ENCODE measurements around the gene CYSLTR2. TPM values are rescaled to one million over a fixed set of nuclear protein-coding genes. Genes with fewer than 3 reads are reported as not detected.

CYSLTR2 gene
- total RNA-seq, 1 experiment from 2014 or later: not detected

DNA sequence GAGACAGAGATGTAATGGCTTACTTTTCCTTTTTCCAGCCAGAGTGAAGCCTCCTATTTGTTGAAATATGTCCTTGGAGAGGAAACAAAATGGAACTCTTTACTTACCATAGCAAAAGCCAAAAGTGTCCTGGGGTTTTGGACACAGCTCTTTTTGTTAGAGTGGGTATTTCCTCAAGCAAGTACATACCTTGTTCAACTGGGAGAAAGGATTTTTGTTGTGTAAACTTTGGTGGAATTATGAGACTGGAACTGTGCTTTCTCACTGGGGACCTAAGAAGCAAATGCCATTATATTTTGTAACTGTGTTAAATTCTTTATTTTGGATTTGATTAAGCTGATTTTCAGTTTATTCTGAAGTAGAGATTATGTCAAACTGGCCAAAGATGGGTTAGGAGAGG, 58.4 kb downstream of the CYSLTR2 start:
- peaks cover 10% of the 10 kb centered on the region for H3K9me3 ChIP-seq
- no peak overlapping the region for H3K4me3 ChIP-seq
- DNase-seq: no peak
- H3K27me3 ChIP-seq: no peaks in the 10 kb centered on the region; the same call in 1 of the 2 replicates
- H3K36me3 ChIP-seq: no peaks in the 10 kb centered on the region

DNA sequence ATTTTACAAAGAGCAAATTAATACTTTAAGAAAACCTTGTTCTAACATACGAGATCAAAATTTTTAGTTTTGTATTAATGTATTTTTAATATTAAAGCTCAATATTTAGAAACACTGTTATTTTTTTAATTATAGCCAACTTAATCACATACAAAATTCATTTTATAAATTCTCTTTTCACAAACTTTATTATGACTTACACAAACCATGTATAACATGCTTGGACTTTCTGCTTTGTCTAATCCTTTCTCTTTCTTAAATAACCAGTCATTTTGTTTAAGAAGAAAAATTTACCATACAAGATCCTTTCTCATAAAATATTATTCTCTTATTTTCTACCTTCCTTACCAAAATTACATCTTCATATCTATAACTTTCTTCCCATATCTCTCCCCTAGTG, 62.2 kb downstream of the CYSLTR2 start:
- Histone ChIP-seq H3K9me3 (peaks cover 12% of the 10 kb centered on the region), H3K36me3 (no peaks in the 10 kb centered on the region), H3K27me3 (no peaks in the 10 kb centered on the region; the same call in none of the 2 replicates), H3K4me3 (no peak overlapping the region)
- no peak for DNase-seq

DNA sequence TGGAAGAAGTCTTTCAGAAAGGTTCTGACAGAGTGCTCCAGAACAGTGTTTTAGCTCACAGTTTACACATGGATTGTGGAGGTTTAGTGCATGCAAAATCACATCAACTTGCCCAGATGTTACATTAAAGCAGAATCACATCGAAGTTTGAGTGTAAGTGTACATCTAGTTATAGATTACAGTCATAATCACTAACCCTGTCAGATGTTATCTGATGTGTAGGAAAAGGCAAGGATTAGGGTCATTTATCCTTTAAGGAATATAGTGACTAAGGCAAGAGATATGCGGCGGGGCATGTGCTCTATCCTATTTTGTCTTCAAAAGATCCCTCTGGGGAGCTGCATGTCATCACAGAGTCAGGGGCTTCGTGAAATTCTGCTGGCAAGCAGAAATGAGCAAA, 66.9 kb downstream of the CYSLTR2 start:
- no peak for DNase-seq
- H3K27me3 ChIP-seq: no peaks in the 10 kb centered on the region; the same call in none of the 2 replicates
- no peak overlapping the region for H3K4me3 ChIP-seq

DNA sequence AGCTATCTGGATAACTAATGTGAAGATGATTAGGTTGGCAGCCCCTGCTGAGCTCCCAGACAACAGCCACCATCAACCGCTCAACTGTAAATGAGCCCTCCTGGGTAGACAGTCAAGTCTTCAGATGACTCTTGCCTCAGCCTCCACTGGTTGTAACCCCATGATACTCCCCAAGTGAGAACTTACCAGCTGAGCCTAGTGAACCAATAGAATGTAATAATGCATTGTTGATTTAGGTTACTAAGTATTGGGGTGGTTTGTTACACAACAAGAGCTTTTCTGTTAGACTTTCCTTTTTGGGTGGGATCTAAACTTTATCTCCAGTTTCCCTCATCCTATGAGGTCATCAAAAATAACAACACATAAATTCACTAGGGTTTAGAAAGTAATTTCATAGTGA, 69.4 kb downstream of the CYSLTR2 start:
- Histone ChIP-seq H3K4me3 (no peak overlapping the region), H3K27me3 (no peaks in the 10 kb centered on the region; the same call in 1 of the 2 replicates), H3K9me3 (peaks cover 2% of the 10 kb centered on the region; the same call in 1 of the 2 replicates), H3K36me3 (no peaks in the 10 kb centered on the region)
- no peak for DNase-seq

More for the DNA sequence above, 66.9 kb downstream of the CYSLTR2 start:
- H3K36me3 ChIP-seq: no peaks in the 10 kb centered on the region
- H3K9me3 ChIP-seq: peaks cover 8% of the 10 kb centered on the region

DNA sequence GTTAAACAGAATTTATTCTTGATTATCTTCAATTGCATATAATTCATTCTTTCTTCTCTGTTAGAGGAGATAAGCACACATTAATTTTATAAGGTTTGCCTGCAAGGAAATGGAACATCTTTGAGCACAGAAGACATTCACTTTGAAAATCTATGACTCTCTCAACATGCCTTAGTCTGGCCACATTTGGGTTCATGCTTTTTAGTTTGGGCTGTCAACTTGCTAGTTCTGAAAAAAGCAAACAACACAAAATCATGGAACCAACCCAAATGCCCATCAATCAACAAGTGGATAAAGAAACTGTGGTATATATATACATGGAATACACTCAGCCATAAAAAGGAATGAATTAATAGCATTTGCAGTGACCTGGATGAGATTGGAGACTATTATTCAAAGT, 71.5 kb downstream of the CYSLTR2 start:
- H3K9me3 ChIP-seq: peaks cover 2% of the 10 kb centered on the region; the same call in 1 of the 2 replicates
- no peaks in the 10 kb centered on the region; the same call in 1 of the 2 replicates for H3K27me3 ChIP-seq
- H3K36me3 ChIP-seq: no peaks in the 10 kb centered on the region
- DNase-seq: no peak
- H3K4me3 ChIP-seq: no peak overlapping the region

DNA sequence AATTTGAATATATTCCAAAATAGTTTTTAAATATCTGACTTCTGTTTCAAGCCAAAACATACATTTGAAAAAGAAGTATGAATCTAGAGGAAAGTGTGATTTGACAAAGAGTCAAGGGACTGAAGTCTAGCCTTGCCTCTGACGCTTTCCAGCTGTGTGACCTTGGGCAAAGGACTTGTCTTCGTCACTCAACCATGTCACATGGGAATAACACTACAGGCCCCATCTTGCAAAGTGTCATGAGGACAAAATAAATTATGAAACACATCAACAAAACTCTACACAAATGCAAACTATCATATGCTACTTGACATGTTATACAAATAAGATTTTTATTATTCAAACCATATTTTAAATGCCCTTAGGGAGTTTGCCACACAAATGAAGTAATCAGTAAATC, 73.0 kb downstream of the CYSLTR2 start:
- no peak for DNase-seq
- no peak overlapping the region for H3K4me3 ChIP-seq
- H3K27me3 ChIP-seq: no peaks in the 10 kb centered on the region

DNA sequence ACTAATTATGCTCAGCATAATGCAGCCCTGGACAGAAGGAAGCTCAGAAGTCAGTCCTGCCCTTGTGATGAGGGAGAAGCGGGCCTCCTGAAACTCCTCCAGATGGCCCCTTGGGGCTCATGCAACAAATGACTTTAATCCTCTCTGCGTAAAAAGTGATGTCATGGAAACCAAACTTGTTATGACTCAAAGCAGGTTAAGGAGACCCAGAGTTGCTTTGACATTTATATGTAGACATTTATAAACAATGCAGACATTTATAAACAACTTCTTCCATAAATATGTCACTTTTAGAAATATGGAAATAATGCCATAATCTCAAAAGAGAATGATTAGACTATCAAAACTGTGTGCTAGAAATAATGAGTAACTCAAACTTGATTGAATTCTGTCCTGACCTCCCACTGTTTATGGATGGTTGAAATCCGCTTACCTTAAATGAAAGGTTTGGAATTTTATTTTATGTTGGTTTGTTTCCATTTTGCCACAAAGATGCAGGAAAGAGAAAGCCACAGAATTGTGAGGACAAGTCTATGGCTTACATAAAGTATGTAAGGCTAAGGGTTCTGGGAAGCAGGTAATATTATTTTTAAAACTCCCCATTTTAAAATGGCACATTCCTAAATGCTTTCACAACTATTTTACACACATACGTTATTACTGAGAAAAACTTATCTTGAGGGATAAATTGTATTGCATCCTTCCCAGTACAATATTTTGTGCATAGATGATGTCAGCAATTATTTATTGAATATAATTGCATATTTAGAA, 73.7 kb downstream of the CYSLTR2 start:
- no peaks in the 10 kb centered on the region for H3K9me3 ChIP-seq
- no peaks in the 10 kb centered on the region for H3K36me3 ChIP-seq
- no peaks in the 10 kb centered on the region for H3K27me3 ChIP-seq
- DNase-seq: no peak
- no peak overlapping the region for H3K4me3 ChIP-seq

More for the DNA sequence above, 73.0 kb downstream of the CYSLTR2 start:
- Histone ChIP-seq H3K9me3 (no peaks in the 10 kb centered on the region), H3K36me3 (no peaks in the 10 kb centered on the region)

DNA sequence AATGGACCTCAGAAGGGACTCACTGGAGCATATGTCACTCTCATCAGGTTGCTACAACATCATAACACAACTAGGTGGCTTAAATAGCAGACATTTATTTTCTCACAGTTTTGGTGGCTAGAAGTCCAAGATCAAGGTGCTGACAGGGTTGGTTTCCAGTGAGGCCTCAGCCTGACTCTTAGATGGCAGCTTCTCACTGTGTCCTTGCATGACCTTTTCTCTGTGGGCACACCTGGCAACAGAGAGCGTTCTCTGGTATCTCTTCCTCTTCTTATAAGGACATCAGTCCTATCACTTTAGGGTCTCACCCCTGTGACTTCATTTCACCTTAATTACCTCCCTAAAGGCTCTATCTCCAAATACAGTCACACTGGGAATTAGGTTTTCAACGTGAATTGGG, 74.5 kb downstream of the CYSLTR2 start:
- DNase-seq: no peak
- H3K9me3 ChIP-seq: no peaks in the 10 kb centered on the region
- no peaks in the 10 kb centered on the region for H3K36me3 ChIP-seq
- H3K27me3 ChIP-seq: no peaks in the 10 kb centered on the region
- no peak overlapping the region for H3K4me3 ChIP-seq

DNA sequence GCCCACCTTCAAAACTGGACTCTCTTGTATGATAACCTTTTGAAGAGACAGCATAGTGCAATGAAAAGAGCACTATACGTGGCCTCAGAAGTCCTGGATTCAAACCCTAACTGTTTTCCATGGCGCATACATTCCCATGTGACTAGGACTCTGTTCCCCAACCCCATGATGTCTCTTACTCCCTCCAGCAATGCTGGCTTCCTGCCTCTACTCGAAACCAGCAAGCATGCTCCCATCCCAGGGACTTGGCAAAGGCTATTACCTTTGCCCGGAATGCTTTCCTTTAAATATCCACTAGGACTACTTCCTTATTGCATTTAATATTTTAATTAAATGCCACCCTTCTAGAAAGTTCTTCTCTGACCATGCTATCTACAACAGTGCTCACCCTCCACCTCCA, 75.1 kb downstream of the CYSLTR2 start:
- H3K27me3 ChIP-seq: no peaks in the 10 kb centered on the region
- H3K36me3 ChIP-seq: no peaks in the 10 kb centered on the region
- H3K4me3 ChIP-seq: no peak overlapping the region
- no peak for DNase-seq
- H3K9me3 ChIP-seq: no peaks in the 10 kb centered on the region

DNA sequence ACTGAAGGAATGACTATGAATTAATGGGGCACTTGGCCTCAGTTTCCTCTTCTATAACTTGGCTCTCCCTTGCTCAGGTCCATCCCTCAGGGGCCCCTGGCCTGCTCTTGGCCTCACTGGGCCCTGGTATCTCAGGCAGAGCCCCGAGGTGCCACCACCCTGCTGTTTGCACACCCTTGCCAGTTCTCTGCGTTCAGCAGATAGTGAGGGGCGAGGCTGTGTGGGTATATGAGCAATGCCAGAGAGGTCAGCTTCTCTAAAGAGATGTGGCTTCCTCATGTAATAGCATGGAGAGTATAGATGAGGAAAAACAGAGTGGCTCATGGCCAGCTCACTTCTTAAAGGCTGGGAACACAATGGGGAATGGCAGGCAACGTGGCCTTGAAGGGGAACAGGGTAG, 76.1 kb downstream of the CYSLTR2 start:
- Histone ChIP-seq H3K4me3 (no peak overlapping the region), H3K27me3 (no peaks in the 10 kb centered on the region), H3K36me3 (no peaks in the 10 kb centered on the region), H3K9me3 (no peaks in the 10 kb centered on the region)
- no peak for DNase-seq

DNA sequence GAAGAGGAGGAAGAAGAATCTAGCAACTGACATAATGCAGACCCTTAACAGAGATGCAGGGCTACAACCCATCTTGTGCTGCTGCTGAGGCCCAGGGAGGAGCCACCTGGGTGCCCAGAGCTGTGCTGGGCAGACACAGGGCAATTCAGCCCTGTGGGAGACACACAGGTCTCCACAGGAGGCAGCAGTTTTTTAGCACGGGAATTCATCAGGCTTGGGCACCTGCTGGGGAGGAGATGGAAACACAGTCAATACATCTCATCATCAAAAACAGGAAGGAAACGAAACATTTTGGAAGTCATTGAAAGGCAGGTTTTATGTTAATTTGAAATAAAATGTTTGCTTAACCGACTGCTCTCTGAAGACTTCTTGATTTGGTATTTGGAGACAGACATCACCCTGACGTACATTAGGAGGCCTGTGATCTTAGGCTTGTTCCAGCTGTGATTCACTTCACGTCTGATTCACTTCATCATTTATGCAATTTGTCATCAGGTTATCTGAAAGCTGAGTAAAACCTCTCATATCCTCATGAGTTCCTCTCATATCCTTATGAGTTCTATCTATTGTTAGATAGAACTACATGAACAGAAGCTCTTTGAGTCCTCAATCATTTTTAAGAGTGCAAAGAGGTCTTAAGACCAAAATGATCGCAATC, 77.4 kb downstream of the CYSLTR2 start:
- H3K9me3 ChIP-seq: no peaks in the 10 kb centered on the region
- H3K4me3 ChIP-seq: no peak overlapping the region
- no peaks in the 10 kb centered on the region for H3K36me3 ChIP-seq
- DNase-seq: no peak
- H3K27me3 ChIP-seq: no peaks in the 10 kb centered on the region

DNA sequence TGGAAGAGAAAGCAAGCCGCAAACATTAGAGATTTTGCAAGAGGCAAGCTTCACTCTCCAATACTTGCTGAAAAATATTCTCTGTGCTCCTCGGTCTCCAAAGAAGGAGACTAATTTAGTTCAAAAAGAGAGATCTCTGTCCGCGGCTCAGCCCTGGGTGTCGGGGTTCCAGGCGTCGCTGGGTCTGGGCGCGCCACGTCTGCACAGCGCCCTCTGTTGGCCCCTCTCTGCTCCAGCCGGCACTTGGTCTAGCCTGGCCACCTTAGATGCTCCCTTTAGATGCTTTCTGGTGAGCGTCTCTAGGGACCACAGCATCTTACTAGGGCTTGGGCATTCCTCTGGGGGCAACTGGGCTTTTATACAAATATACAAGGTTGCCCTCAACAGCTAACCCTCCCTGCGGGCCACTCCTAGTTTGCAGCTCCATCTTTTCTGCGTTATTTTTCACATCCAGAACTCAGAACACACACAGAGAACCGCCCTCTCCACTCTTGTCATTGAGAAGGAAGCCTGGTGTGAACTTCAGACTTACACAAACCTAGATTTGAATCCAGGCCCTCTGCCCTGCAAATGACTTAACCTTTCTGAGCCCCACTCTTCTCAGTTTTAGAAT, 78.3 kb downstream of the CYSLTR2 start:
- DNase-seq: peak; percentile 17
- H3K4me3 ChIP-seq: no peak overlapping the region
- H3K27me3 ChIP-seq: no peaks in the 10 kb centered on the region
- H3K36me3 ChIP-seq: no peaks in the 10 kb centered on the region
- no peaks in the 10 kb centered on the region for H3K9me3 ChIP-seq

DNA sequence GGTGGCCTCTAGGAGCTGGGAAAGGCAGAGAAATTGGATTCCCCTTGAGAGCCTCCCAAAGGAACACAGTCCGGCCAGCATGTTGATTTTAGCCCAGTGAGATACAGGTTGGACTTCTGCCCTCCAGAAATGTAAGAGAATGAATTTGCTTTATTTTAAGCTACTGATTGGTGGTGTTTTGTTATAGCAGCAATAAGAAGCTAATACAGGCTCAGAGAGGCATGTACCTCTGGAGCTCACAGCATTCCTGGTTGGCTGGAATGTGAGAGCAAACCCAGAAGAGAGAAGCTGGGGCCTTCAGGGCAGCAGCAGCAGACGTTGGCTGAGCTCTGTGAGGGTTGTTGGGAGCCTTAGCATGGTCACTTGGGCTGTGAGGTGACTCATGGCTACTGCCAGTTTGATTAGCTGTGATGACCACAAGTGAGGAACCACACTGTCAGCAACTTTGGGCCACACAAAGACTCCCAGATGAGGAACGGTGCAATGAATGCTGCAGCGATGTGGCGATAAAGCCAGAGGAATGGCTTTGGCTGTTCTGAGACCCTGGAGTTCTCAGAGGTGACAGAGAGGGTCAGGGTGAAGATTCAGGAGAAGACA, 80.1 kb downstream of the CYSLTR2 start:
- Histone ChIP-seq H3K9me3 (no peaks in the 10 kb centered on the region), H3K36me3 (no peaks in the 10 kb centered on the region), H3K4me3 (no peak overlapping the region), H3K27me3 (no peaks in the 10 kb centered on the region)
- no peak for DNase-seq

DNA sequence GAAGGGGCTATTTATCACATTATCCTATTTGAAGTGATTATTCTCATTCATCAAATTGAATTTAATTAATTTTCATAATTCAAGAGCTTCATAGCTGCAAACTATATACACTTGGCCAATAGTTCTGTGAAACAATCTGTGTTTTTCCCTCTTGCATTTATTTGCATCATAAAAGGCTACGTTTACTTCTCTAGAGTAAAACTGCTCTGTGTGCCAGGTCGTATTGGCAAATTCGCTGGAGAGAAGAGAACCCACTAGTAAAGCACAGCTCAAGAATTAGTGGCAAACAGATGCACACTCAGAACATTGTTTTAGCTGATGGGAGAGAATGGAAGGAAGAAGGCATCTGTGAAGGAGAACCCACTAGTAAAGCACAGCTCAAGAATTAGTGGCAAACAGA, 81.8 kb downstream of the CYSLTR2 start:
- no peaks in the 10 kb centered on the region for H3K36me3 ChIP-seq
- no peak for DNase-seq
- H3K4me3 ChIP-seq: no peak overlapping the region
- H3K9me3 ChIP-seq: no peaks in the 10 kb centered on the region
- H3K27me3 ChIP-seq: no peaks in the 10 kb centered on the region

DNA sequence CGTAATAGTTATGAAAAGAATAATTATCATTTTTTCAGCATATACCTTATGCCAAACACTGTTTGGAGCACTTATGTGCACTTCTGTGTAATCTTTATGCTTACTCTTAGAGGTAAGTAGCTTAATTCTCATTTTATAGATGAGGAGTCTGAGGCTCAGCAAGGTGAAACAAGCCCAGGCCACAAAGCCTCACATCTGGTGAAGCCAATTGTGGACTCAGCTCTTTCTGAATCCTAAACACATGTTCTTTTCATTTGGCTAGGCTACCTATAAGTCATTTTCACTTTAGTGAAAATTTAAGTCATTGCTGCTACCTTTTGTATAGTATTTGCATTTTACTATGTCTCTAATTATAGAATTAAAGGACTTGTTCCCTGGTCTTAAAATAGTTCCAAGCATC, 84.0 kb downstream of the CYSLTR2 start:
- no peak for DNase-seq
- H3K27me3 ChIP-seq: no peaks in the 10 kb centered on the region
- no peaks in the 10 kb centered on the region for H3K9me3 ChIP-seq
- no peaks in the 10 kb centered on the region for H3K36me3 ChIP-seq
- H3K4me3 ChIP-seq: no peak overlapping the region

DNA sequence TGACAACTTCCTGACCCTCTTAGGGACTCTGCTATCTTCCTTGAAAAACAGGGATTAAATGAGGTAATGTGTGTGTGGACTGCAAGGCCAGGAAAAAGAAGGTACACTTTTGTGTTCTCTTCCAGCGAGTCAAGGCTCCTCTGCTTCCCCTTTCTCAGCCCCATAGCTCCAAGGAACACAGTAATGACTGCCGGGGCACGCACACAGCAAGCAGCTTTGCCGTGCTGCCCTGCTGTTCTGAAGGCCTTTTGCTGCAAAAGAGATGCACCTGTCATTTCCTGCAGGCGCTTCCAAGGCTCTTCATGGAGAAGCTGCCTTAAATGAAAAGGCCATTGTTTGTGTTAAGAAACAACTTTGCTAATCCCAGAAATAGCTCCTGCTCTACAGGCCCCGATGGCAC, 84.6 kb downstream of the CYSLTR2 start:
- no peak overlapping the region for H3K4me3 ChIP-seq
- H3K27me3 ChIP-seq: no peaks in the 10 kb centered on the region
- no peaks in the 10 kb centered on the region for H3K36me3 ChIP-seq
- H3K9me3 ChIP-seq: no peaks in the 10 kb centered on the region
- no peak for DNase-seq

DNA sequence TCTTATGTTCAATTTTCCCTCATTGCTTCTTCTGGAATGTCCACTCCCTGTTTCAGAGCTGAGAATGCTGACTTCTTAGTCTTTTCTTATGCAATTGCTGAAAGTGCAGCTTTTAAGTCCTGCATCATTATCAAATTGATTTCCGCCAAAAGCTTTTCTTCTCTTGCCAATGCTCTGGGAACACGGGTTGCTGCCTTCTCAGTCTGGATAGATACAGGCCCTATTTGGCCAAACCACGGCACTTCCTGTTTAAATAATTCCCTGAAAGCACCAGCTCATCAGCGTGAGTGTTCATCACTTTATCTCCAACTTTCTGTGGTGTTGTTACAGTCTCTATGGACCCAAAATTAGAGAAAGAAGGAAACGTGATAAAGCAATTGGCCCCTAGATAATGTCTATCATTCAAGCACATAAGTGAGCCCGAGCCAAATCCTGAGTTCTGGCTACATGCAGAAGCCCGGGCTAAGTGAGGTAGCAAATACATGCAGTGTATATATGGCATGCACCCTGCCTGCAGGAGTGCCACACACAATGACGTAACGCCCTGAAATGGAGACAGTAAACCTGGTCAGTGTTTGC, 85.7 kb downstream of the CYSLTR2 start:
- Histone ChIP-seq H3K9me3 (no peaks in the 10 kb centered on the region), H3K36me3 (no peaks in the 10 kb centered on the region), H3K4me3 (no peak overlapping the region), H3K27me3 (no peaks in the 10 kb centered on the region)
- DNase-seq: peak; percentile 20
